Subcutaneous adipose tissue (tissue), 4 donors: ENCODE measurements around the gene MRPS17. TPM values are rescaled to one million over a fixed set of nuclear protein-coding genes. Genes with fewer than 3 reads are reported as not detected.

Experiments used
- total RNA-seq, 4 donors: library from RNA; depleted of rRNA; stranded (reverse); fragments of >200 nt; gene quantifications; one replicate each; pipeline ENCODE4 v1.1.0, GENCODE V29; 2016
- TF ChIP-seq, protein P1 (sequence below): fragments of 450-650 bp; IDR thresholded peaks from one replicate; pipeline ENCODE4 v1.5.1; 2016; ENCODE audit warnings: low read depth, mild to moderate bottlenecking, control low read depth, antibody characterized with exemption, moderate library complexity

MRPS17 gene
- total RNA-seq, 4 donors from 2014 or later, result 5.1 to 10.1 (median 6.0) TPM

DNA sequence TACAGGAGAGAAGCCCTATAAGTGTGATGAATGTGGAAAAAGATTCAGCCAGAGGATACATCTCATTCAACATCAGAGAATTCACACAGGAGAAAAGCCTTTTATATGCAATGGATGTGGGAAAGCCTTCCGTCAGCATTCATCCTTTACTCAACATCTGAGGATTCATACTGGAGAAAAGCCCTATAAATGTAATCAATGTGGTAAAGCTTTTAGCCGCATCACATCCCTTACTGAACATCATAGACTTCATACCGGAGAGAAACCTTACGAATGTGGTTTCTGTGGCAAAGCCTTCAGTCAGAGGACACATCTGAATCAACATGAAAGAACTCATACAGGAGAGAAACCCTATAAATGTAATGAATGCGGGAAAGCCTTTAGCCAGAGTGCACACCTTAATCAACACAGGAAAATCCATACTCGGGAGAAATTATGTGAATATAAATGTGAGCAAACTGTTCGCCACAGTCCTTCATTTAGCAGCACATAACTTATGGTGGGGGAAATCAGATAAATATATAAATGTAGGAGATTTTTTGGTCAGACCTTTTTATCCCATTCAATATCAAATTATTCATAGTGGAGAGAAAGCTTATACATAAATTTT is 12.1 kb upstream of the MRPS17 start:
- TF ChIP-seq, protein P1, sequence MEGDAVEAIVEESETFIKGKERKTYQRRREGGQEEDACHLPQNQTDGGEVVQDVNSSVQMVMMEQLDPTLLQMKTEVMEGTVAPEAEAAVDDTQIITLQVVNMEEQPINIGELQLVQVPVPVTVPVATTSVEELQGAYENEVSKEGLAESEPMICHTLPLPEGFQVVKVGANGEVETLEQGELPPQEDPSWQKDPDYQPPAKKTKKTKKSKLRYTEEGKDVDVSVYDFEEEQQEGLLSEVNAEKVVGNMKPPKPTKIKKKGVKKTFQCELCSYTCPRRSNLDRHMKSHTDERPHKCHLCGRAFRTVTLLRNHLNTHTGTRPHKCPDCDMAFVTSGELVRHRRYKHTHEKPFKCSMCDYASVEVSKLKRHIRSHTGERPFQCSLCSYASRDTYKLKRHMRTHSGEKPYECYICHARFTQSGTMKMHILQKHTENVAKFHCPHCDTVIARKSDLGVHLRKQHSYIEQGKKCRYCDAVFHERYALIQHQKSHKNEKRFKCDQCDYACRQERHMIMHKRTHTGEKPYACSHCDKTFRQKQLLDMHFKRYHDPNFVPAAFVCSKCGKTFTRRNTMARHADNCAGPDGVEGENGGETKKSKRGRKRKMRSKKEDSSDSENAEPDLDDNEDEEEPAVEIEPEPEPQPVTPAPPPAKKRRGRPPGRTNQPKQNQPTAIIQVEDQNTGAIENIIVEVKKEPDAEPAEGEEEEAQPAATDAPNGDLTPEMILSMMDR, result no peak

DNA sequence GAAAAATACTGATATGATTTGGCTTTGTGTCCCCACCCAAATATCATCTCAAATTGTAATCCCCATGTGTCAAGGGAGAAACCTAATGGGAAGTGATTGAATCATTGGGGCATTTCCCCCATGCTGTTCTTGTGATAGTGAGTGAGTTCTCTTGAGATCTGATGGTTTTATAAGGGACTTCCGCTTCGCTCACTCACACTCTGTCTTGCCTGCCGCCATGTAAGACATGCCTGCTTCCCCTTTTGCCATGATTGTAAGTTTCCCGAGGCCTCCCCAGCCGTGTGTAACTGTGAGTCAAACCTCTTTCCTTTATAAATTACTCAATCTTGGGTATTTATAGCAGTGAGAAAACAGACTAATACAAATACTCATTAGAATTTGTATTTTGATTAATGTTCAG is 5.1 kb upstream of the MRPS17 start:
- TF ChIP-seq, protein P1, result no peak

DNA sequence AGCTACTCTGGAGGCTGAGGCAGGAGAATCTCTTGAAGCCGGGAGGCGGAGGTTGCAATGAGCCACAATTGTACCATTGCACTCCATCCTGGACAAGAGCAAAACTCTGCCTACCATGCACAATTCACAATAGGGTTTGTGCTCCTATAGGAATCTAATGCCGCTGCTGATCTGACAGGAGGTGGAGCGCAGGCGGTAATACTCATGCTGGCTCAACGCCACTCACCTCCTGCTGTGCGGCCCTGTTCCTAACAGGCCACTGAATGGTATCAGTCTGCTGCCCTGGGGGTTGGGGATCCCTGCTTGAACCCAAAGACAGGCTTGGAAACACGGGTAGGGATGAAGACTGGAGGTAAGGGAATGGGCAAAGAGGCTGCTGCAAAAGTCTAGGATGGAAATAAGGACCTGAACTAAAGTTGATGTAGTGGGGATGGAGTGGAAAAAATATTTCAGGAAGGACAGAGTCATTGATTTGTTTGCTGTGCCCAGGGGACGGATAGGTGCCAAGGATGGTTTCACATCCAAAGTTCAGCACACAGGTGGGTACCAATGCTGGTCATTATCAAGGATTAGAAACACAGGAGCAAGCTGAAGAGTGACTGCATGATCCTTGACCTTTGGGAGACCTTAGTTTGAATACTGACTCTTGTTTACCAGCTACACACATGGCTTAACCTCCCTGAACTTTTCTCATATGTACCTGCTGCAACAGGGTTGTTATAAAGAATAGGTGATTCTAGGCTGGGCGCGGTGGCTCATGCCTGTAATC is 2.2 kb downstream of the MRPS17 start:
- TF ChIP-seq, protein P1, result no peak

DNA sequence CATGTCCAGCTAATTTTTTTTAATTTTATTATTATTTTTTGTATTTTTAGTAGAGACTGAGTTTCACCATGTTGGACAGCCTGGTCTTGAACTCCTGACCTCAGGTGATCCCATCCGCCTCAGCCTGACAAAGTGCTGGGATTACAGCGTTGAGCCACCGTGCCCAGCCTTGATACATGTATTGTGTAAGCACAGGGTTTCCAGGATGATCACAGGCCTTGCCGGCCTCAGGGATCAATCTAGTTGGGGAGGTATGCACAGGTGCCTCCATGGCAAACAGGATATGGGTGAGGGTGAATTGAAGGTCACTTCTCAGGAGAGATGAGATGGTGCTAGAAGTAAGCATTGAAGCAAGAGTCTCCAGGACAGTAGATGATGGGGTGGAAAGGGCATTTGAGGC is 5.5 kb downstream of the MRPS17 start:
- TF ChIP-seq, protein P1, result no peak

DNA sequence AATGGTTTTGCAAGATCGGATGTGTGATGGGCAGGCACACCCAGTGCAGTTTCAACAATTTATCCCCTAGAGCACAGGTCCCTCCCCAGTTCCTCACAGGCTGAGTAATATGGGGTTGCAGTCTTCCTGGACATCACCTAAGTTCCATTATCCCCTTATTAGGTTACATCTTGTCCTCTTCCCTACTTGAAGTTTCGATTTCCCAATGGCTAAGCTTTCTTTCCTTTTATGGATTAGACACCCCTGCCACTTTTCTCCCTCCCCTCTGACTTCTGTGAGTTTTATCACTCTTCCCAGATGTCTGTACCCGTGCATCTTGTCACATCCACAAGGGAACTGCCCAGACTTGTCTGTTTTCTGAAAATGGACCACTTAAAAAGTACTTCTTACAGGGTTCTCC is 10.3 kb downstream of the MRPS17 start:
- TF ChIP-seq, protein P1, result no peak

DNA sequence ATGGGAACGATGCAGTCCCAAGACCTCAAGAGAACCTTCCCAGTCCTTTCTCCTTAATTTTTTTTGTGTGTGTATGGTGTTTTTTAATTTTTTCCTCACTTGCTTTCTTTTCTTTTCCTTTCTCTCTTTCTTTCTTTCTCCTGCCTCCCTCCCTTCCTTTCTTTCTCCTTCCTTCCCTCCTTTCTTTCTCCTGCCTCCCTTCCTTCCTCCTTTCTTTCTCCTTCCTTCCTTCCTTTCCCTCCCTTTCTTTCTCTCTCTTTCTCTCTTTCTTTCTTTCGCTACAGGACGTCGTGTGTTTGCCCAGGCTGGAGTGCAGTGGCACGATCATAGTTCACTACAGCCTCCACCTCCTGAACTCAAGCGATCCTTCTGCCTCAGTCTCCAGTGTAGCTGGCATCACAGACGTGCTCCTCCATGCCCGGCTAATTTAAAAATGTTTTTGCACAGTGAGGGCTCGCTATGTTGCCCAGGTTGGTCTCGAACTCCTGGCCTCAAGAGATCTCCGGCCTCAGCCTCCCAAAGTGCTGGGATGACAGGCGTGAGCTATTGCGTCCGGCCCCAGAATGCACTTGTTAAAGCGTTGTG is 12.0 kb downstream of the MRPS17 start:
- TF ChIP-seq, protein P1, result no peak
